GM19193 (cell line): ENCODE data around the gene FCSK.
A peak's percentile ranks its signal among the peaks of the same experiment; 100 is the strongest.

Experiments used
- POLR2A ChIP-seq: IDR thresholded peaks from 4 replicates; pipeline ENCODE4 v1.6.1; 2011; ENCODE audit not compliant: insufficient read depth, insufficient read length; ENCODE audit errors: extremely low read depth

Gene FCSK

DNA sequence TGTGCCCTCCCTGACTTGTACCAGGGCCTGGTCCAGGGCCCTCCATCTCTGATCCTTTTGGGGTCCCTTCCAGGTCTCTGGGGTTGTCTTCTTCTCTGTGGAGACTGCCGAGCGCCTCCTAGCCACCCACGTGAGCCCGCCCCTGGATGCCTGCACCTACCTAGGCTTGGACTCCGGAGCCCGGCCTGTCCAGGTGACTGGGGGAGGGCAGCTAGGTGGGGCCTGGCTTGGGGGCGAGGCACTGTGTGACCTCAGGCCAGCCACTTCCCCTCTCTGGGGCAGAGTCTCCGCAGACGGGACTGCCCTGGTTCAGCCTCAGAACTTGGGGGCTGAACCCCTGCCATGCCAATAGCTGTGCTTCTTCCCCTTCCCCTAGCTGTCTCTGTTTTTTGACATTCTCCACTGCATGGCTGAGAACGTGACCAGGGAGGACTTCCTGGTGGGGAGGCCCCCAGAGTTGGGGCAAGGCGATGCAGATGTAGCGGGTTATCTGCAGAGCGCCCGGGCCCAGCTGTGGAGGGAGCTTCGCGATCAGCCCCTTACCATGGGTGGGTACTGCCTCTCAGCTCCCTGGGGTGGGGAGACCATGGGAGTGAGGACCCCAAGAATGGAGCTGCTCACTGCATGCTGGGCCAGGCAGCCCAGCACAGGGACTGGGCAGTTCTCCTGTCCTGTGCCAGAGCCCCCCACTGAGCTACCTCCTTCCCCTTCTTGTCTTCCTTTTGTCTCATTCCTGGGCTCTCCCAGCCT, 14.6 kb downstream of the FCSK start:
- TF ChIP-seq POLR2A, result no peak

DNA sequence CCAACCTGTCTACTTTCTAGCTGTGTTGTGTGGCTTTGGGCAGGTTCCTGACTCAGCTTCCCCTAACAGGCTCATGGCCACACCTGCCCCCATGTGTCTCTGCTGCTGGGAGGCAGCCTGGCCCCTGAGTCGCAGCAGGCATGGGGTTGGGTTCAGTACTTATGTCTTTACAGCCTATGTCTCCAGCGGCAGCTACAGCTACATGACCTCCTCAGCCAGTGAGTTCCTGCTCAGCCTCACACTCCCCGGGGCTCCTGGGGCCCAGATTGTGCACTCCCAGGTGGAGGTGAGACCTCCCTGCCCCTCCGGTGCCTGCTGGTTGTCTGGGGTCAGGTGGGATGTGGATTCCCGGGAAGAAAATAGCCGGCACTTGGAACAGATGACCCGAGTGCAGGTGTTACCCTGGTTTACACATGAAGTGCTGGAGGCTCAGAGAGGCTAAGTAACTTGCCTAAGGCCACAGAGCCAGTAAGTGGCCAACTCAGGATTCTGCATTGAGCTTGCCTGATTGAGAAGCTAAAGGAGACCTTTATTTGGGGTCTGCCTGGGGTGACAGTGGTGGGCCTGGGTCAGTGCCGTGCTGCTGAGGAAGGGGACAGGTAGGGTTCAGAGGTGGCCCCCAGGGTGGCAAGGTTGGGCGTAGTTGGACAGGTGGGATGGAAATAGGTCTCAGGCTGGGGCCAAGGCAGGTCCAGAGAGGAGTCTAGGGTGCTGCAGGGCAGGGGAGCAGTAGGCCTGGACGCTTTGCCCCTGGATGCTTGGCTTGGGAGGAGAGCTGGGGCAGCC, 15.9 kb downstream of the FCSK start:
- no peak for TF ChIP-seq POLR2A

DNA sequence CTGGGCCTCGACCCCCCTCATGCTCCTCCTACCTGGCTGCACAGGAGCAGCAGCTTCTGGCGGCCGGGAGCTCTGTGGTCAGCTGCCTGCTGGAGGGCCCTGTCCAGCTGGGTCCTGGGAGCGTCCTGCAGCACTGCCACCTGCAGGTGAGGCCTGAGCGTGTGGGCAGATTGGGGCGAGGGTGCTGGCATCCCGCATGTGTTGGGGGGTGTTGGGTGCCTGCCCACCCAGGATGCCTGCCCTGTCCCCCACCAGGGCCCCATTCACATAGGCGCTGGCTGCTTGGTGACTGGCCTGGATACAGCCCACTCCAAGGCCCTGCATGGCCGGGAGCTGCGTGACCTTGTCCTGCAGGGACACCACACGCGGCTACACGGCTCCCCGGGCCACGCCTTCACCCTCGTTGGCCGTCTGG, 16.5 kb downstream of the FCSK start:
- no peak for TF ChIP-seq POLR2A

DNA sequence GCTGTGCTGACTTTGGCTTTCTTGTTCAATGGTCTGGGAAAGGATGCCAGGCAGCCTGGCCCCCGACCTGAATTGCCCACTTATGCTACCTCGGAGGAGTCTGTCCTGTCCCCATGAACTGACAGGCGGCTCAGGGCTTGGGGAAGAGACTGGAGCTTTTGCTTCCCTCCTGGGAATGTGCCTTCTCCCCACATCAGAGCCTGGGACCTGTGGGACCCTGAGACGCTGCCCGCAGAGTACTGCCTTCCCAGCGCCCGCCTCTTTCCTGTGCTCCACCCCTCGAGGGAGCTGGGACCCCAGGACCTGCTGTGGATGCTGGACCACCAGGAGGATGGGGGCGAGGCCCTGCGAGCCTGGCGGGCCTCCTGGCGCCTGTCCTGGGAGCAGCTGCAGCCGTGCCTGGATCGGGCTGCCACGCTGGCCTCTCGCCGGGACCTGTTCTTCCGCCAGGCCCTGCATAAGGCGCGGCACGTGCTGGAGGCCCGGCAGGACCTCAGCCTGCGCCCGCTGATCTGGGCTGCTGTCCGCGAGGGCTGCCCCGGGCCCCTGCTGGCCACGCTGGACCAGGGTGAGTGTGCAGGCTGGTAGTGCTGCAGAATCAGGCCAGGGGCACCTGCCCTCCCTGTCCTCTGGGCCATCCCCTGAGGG, 18.5 kb downstream of the FCSK start:
- no peak for TF ChIP-seq POLR2A

DNA sequence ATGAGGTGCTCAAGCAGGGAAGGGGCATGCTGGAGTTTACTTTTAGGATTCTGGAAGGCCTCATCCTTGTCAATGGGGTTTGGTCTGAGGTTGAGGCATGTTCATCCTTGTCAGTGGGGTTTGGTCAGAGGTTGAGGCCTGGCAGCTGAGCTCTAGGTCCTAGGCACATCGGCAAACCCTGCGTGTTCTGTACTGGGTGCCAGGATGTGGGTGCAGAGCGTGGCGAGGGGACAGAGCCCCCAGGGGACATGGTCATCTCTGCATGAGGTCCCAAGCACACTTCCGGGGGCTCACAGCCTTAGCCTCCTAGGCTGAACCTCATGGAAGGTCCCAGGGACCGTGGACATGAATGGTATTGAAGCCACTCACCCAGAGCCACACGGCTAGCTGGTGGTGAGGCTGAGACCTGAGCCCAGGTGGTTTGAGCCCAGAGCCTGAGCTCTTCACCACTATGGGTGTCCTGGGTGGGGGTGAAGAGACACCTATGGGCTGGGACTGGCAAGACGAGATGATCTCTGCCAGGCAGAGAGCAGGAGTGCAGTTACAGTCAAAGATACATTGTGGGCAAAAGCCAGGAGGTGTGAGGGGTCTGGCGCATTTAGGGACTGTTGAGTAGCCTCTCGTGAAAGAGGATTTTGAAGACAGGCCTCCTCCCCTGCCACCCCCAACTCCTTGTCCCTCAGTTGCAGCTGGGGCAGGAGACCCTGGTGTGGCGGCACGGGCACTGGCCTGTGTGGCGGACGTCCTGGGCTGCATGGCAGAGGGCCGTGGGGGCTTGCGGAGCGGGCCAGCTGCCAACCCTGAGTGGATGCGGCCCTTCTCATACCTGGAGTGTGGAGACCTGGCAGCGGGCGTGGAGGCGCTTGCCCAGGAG, 19.3 kb downstream of the FCSK start:
- no peak for TF ChIP-seq POLR2A

DNA sequence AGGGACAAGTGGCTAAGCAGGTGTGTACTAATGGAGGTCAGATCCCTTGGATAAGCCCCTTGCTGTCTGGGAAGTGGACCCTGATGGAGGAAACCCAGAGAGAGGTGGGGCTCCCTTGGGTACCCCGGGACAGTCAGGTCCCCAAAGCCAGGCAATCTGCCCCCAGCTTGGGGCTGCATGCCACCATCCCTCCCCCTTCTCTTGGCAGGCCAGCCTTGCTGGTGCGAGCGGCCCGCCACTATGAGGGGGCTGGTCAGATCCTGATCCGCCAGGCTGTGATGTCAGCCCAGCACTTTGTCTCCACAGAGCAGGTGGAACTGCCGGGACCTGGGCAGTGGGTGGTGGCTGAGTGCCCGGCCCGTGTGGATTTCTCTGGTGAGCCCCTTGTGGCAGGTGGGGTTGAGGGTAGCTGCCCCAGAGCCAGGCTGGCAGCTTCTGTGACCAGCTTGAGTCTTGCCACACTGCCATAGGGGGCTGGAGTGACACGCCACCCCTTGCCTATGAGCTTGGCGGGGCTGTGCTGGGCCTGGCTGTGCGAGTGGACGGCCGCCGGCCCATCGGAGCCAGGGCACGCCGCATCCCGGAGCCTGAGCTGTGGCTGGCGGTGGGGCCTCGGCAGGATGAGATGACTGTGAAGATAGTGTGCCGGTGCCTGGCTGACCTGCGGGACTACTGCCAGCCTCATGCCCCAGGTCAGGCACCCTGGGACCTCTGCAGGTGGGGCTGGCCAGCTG, 20.1 kb downstream of the FCSK start:
- TF ChIP-seq POLR2A, result no peak

DNA sequence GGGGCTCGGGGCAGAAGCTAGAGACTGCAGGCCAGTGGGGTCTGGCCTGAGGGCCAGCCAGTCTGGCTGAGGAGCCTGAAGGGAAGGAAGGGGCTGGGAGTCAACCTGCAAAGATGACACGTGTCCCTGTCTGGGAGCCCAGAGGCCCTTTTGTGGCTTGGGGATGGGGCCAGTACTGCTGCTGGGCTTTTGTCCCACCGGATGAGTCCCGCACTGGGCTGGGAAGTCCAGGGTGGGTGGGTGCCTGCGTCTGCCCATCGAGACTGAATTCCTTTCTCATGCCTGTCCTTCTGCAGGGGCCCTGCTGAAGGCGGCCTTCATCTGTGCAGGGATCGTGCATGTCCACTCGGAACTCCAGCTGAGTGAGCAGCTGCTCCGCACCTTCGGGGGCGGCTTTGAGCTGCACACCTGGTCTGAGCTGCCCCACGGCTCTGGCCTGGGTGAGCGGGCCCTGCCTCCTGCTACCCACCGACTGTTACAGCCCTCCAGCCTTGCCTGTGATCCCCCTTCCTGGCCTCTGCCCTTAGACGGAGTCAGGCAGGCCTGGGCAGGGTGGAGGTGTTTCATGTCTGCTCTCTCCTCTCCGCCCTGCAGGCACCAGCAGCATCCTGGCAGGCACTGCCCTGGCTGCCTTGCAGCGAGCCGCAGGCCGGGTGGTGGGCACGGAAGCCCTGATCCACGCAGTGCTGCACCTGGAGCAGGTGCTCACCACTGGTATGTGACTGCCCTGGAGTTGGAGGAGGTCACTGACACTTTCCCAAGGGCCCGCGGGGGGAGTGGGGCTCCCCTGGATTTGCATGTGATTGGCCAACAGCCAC, 20.9 kb downstream of the FCSK start:
- TF ChIP-seq POLR2A, result no peak

DNA sequence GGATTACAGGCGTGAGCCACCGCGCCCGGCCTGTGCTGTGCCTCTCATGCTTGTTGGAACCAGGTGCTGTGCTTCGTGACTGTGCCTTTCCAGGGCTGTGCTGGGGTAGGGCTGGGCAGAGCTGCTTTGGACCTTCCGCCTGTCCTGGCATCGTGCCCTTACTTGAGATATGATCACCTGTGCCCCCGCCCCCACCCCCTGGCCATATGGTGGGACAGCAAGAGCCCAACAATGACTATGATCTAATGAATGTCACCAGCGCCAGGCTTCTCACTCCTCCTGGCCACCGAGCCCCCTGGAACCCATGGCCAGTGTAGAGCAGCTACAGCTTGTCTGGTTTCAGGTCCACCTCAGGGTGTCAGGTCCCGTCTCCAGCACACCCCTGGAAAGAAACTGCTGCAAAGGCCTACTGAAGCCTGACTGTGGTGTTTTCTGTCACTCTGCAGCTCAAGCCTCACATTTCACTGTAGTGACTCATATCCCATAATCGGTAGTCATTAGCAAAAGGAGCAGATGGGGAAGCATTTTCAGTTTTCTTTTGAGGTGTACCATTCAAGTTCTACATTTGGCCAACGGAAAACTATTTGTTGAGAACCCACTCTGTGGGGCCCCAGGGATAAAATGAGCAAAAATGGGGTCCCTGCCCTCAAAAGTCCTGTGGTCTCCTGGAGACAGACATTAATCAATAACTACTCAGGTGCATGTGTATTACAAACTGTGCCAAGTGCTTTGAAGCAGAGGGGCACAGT, 22.1 kb downstream of the FCSK start:
- peak; percentile 42 for TF ChIP-seq POLR2A

DNA sequence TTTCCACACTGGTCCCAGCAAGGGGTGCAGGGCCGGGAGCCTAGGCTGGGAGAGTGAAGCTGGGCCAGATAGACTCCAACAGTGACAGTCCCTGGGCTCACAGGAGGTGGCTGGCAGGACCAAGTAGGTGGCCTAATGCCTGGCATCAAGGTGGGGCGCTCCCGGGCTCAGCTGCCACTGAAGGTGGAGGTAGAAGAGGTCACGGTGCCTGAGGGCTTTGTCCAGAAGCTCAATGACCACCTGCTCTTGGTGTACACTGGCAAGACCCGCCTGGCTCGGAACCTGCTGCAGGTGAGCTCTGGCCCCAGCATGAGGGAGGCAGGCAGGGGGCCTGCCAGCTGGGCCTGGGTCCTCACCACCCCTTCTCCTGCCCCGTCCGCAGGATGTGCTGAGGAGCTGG, 23.8 kb downstream of the FCSK start:
- no peak for TF ChIP-seq POLR2A

DNA sequence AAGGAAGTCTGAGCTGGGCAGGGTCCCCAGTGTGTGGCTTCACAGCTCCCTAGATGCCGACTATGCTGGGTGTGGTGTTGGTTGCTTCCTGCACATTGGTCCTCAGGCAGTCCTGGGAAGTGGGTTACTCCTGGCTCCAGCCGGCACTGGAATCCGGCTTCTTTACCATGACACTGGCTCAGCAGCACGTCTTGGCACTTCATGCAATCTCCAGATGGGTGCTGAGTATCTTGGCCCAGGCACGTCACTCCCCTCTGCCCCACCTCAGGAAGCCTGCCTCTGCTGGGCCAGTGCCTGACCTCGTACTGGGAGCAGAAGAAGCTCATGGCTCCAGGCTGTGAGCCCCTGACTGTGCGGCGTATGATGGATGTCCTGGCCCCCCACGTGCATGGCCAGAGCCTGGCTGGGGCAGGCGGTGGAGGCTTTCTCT, 24.5 kb downstream of the FCSK start:
- no peak for TF ChIP-seq POLR2A

DNA sequence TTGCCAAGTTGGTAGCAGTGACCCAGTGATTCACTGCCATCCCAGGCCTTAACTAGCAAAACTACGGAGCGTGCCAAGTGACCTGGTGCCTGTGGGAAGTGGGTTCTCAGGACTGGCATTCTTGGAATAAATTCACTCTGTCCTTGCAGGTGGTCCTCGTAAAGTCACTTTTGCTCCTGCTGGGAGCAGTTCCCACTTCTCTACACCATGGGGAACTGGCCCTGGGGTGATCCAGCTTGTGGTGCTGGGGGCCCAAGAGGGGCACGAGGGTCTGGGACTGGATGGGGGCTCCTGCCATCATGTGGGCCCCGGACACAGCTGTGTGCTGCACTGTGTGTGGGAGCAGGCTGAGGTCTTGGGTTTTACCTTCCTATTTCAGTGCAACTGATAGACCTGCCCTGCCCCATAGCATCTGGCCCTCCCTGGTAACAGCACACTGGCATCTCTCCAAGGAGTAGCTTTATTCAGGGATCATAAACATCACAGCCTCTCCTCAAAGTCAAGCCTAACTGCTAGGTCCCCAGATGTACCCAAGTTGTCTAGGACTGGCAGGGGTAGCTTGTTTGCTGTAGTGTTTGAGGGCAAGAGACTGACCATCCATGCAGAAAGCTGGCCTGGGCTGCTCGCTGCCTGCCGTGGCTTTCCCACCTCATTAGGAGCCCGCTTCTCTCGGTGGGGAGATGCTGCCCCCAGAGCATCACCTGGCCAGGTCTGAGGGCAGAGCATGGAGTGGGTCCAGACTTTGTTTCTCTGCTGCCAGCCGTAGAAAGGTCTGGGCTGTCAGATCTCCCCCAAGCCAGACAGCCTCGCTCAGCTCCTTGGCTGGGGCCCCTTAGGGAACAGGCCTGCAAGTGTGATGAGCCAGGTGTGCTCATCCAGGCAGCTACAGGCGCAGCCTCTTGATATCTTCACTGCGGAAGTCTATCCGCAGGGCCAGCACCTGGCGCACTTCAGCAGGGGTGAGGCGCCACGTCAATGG, 26.0 kb downstream of the FCSK start:
- no peak for TF ChIP-seq POLR2A
